Calu3 (cell line): ENCODE data around the gene SH3BP2. TPM values are rescaled to one million over a fixed set of nuclear protein-coding genes. Genes with fewer than 3 reads are reported as not detected.

Experiments used
- BruUV-seq: library from RNA; stranded (reverse); fragments of 400-500 nt; replicated peaks from 2 replicates; lab custom pipeline; 2021; lab: Mats Ljungman, UMichigan
- CTCF ChIA-PET: fragments of 300-600 bp; sonication (Branson Sonifier 250); formaldehyde crosslinking; loops from one replicate; lab custom pipeline; 2022; ENCODE audit warnings: antibody characterized with exemption; lab: Charles Lee
- DNase-seq: peaks from one replicate; pipeline ENCODE4 v3.0.0; 2022
- H3K27ac Mint-ChIP-seq: one replicate; pipeline ENCODE4 v1.8.0; 2022; ENCODE audit warnings: mixed read lengths; ENCODE audit not compliant: unreplicated experiment
- H3K27me3 Mint-ChIP-seq: one replicate; pipeline ENCODE4 v1.8.0; 2022; ENCODE audit warnings: mixed read lengths; ENCODE audit not compliant: unreplicated experiment
- H3K36me3 Mint-ChIP-seq: one replicate; pipeline ENCODE4 v1.8.0; 2022; ENCODE audit warnings: mild to moderate bottlenecking, moderate library complexity, mixed read lengths; ENCODE audit not compliant: insufficient read depth, unreplicated experiment
- H3K4me1 Mint-ChIP-seq: one replicate; pipeline ENCODE4 v1.8.0; 2022; ENCODE audit warnings: mild to moderate bottlenecking, low read depth, mixed read lengths; ENCODE audit not compliant: unreplicated experiment
- H3K4me3 Mint-ChIP-seq: one replicate; pipeline ENCODE4 v1.8.0; 2022; ENCODE audit warnings: mild to moderate bottlenecking, low read depth, moderate library complexity, mixed read lengths; ENCODE audit not compliant: unreplicated experiment
- H3K9me3 Mint-ChIP-seq: one replicate; pipeline ENCODE4 v1.8.0; 2022; ENCODE audit warnings: low read depth, mixed read lengths; ENCODE audit not compliant: unreplicated experiment
- intact Hi-C: fragments of 100-400 bp; cut with micrococcal nuclease; formaldehyde crosslinking; loops from one replicate; pipeline ENCODE4 v1.10.0; 2022; ENCODE audit not compliant: unreplicated experiment
- total RNA-seq: library from RNA; stranded (reverse); gene quantifications from 2 replicates; pipeline ENCODE4 v1.2.3, GENCODE V29; 2022
- TF ChIP-seq, protein P1 (sequence below): fragments of 200-600 bp; IDR thresholded peaks from one replicate; pipeline ENCODE4 v1.8.0; 2022; ENCODE audit warnings: antibody characterized with exemption; ENCODE audit not compliant: unreplicated experiment

SH3BP2 gene
- total RNA-seq, 1 experiment from 2014 or later: 22.7 TPM

- no peak for DNase-seq
- no peak overlapping the region for H3K27ac Mint-ChIP-seq
Observed at GRCh38 chr4:2848449-2848848, 55.6 kb downstream of the SH3BP2 start.

GRCh38 chr4:2849267-2850152, 56.6 kb downstream of the SH3BP2 start:
- DNase-seq: no peak
- Mint-ChIP-seq H3K36me3 (peaks cover 8% of the 10 kb centered on the region), H3K27me3 (no peaks in the 10 kb centered on the region), H3K27ac (no peak overlapping the region), H3K4me3 (no peak overlapping the region), H3K4me1 (peaks cover 21% of the 10 kb centered on the region), H3K9me3 (no peaks in the 10 kb centered on the region)
- BruUV-seq: no TSS peak
- intact Hi-C loops: loop anchor here (5.0 kb wide), 1 partner anchor 58 kb away; no protein-coding TSS in a partner anchor
- TF ChIP-seq, protein P1, sequence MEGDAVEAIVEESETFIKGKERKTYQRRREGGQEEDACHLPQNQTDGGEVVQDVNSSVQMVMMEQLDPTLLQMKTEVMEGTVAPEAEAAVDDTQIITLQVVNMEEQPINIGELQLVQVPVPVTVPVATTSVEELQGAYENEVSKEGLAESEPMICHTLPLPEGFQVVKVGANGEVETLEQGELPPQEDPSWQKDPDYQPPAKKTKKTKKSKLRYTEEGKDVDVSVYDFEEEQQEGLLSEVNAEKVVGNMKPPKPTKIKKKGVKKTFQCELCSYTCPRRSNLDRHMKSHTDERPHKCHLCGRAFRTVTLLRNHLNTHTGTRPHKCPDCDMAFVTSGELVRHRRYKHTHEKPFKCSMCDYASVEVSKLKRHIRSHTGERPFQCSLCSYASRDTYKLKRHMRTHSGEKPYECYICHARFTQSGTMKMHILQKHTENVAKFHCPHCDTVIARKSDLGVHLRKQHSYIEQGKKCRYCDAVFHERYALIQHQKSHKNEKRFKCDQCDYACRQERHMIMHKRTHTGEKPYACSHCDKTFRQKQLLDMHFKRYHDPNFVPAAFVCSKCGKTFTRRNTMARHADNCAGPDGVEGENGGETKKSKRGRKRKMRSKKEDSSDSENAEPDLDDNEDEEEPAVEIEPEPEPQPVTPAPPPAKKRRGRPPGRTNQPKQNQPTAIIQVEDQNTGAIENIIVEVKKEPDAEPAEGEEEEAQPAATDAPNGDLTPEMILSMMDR: no peak
- CTCF ChIA-PET: no interaction called here

More at GRCh38 chr4:2848449-2848848, 55.6 kb downstream of the SH3BP2 start:
- no TSS peak for BruUV-seq
- Mint-ChIP-seq H3K4me1 (peaks cover 23% of the 10 kb centered on the region), H3K4me3 (no peak overlapping the region), H3K36me3 (peaks cover 19% of the 10 kb centered on the region), H3K27me3 (no peaks in the 10 kb centered on the region), H3K9me3 (no peaks in the 10 kb centered on the region)
- intact Hi-C loops: loop anchor here (5.0 kb wide), 1 partner anchor 59 kb away; no protein-coding TSS in a partner anchor
- TF ChIP-seq, protein P1: no peak
- CTCF ChIA-PET: no interaction called here

DNA sequence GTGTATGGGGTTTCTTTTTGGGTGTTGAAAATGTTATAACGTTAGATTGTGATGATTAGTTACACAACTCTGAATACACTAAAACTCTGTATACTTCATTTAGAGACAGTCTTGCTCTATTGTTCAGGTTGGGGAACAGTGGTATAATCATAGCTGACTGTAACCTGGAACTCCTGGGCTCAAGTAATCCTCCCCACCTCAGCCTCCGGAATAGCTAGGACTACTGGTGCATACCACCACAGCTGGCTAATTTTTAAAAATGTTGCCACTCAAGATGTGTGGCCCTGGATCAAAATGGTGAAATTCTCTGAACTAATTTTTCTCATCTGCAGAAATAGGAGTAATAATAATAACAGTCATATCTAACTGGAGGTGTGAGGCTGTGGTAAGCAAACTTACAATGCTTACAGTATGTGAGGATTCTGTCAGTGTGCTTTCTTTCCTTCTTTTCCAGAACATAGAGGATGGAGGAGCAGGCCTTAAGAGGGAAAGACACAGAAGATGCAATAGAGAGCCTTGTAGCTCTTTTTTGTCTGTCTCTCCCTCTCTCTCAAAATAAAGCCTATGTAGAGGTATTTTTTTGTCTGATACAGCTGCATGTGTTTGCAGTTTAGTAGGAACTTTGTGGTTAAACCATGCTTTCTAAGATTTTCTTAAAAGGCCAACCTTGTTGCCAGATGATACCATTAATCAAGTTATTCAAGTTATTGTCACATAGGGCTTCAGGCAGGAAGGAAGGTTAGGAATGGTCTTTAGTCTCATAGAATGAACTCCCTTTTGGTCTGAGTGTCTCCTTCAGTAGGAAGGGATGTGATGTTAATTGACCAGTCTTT, 58.3 kb downstream of the SH3BP2 start:
- Mint-ChIP-seq H3K4me1 (peaks cover 6% of the 10 kb centered on the region), H3K27me3 (no peaks in the 10 kb centered on the region), H3K27ac (no peak overlapping the region), H3K4me3 (no peak overlapping the region), H3K36me3 (peaks cover 4% of the 10 kb centered on the region), H3K9me3 (no peaks in the 10 kb centered on the region)
- intact Hi-C loops: no loop called here
- no TSS peak for BruUV-seq
- CTCF ChIA-PET: no interaction called here
- TF ChIP-seq, protein P1: no peak
- no peak for DNase-seq

DNA sequence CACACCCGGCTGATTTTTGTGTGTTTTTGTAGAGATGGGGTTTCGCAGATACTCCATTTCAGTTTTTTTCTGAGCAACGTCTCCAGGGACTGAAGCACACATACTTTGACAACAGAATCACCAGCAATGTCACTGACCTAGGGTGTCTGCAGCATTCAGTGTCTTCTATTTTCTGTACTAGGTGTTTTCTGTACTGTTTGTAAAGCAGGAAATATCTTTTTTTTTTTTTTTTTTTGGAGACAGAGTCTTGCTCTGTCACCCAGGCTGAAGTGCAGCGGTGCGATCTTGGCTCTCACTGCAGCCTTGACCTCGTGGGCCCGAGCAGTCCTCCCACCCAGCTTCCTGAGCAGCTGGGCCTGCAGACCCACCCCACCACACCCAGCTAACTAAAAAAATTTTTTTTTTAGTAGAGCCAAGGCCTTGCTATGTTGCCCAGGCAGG, 59.6 kb downstream of the SH3BP2 start:
- TF ChIP-seq, protein P1: no peak
- DNase-seq: no peak
- H3K4me3 Mint-ChIP-seq: no peak overlapping the region
- H3K9me3 Mint-ChIP-seq: no peaks in the 10 kb centered on the region
- intact Hi-C loops: no loop called here
- peaks cover 3% of the 10 kb centered on the region for H3K4me1 Mint-ChIP-seq
- peaks cover 4% of the 10 kb centered on the region for H3K36me3 Mint-ChIP-seq
- CTCF ChIA-PET: no interaction called here
- no peaks in the 10 kb centered on the region for H3K27me3 Mint-ChIP-seq
- no peak overlapping the region for H3K27ac Mint-ChIP-seq
- BruUV-seq: no TSS peak
